HG03039 (cell line): ENCODE results near the gene RRP1.

ENCODE experiments used
- ATAC-seq: cut with Tn5 transposase; IDR thresholded peaks from one replicate; pipeline ENCODE4 v1.9.1; 2021; ENCODE audit warnings: mild to moderate bottlenecking, moderate library complexity; ENCODE audit not compliant: unreplicated experiment

The RRP1 gene, protein sequence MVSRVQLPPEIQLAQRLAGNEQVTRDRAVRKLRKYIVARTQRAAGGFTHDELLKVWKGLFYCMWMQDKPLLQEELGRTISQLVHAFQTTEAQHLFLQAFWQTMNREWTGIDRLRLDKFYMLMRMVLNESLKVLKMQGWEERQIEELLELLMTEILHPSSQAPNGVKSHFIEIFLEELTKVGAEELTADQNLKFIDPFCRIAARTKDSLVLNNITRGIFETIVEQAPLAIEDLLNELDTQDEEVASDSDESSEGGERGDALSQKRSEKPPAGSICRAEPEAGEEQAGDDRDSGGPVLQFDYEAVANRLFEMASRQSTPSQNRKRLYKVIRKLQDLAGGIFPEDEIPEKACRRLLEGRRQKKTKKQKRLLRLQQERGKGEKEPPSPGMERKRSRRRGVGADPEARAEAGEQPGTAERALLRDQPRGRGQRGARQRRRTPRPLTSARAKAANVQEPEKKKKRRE

DNA sequence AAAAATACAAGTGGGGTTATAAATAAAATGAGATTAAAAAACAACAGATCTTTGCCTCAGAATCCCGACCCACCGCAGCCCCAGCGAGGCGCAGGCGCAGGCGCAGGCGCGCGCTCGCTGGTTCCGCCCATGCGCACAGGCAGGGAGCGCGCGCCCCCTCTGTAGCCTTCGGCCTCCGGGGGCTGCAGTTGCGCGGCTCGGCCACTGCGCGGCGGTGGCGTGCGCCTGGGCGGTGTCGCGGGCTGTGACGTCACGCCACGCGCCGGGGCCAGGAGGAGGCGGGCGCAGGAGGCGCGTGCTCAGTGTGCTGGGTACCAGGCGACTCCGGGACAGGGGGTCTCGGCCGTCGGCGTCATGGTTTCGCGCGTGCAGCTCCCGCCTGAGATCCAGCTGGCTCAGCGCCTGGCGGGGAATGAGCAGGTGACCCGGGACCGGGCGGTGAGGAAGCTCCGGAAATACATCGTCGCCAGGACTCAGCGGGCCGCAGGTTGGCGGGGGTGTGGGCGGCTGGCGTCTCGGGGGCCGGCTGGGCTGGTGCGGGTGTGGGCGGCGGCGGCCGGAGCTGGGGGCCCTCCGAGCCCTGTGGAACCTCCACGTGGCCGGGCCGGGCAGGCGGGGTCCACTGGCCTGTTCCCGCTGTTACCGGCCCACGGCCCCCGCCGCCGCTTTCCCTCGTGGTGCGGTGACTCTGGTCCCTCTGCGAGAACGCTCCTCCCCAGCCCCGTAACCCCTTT lies at the start of gene RRP1:
TSS of gene RRP1 (plus strand) at position 302 of the 734 bp plus-strand sequence. CDS start at position 355, 53 bp downstream.
- peak; percentile 88 for ATAC-seq

DNA sequence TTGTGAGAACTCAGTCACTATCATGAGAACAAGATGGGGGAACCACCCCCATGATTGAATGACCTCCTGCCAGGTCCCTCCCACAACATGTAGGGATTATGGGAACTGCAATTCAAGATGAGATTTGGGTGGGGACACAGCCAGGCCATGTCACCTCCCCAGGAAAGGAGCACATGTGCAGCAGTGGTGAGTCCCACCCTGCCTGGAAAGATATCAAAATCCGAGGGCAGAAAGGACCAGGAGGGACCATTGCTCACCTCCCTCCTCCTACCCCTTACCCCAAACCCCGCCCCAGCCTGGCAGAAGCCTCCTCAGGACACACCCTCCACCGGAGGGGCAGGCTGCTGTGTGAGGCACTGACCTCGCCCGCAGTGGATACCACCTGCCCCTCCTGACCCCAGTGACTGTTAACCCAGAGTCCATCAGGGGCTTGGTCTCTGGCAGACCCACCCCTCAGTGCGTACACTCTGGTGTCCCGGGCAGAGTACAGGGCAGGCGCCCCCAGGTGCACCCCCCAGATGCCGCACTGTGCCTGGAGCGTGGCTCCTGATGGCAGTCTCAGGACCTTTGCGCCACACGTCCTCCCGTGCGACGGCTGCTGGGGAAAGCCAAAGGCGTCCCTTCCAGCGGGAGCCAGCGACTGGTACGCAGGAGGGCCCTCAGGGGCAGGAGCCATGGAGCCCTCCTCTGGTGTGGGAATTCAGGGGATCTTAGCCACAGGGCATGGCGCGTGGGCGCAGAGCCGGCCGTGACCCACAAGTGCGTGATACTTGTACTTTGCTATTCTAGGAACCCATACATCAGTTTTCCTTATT lies 49.5 kb upstream of the RRP1 start:
- ATAC-seq: no peak

DNA sequence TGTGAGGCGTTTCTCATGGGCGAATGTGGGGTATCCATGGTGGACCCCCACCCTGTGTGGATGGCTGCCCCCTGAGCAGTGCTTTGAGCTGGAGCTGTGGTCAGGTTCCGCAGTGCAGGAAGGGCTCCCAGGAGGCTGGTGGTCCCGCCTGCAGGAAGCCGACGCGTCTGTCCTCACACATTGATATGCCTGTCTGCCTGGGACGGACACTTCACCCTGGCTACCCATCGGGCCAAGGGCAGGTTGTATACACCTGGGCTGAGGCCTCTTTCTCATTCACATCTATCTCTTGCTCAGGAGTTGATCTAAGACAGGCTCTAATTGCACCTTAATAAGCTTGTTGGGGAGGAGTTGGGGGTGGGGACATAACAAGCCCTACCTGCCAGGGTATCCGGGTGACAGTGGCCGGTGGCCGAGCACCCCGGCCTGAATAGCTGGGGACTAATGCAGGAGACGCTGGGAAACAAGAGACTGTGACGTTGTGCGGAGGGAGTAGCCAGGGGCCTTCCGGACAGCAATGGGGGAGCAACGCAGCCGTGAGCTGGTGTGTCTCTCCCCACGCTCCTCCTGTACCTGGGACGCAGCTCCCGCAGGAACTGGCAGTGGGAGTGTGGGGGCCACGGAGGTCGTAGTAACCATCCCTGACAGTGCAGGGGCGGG lies 48.8 kb upstream of the RRP1 start:
- no peak for ATAC-seq

DNA sequence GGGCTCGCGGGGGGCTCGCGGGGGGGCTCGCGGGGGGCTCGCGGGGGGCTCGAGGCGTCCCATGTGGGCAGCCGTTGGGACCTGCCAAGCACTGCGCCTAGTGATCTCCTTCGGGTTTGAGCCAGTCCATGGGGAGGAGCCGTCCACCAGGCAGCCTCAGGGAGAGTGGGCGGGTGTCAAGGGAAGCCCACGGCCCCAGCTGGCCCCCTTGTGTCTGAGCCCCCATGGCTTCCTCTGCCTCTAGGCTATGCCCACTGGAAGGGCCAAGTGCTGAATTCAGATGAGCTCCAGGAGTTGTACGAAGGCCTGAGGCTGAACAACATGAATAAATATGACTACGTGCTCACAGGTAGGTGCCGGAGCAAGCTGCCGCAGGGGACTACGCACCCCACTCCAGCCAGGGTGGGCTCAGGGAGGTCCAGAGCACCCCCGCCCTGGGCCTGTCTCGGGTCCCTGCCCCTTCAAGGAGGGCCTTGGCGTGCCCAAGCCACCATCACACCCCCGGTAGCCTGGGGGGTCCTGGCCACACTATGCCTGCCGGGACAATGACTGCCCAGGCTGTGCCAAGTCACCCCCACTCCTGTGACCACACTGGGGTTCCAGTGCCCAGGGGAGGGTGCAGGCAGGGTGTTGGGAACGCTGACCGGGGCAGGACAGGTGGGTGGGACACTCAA lies 47.8 kb upstream of the RRP1 start:
- no peak for ATAC-seq

DNA sequence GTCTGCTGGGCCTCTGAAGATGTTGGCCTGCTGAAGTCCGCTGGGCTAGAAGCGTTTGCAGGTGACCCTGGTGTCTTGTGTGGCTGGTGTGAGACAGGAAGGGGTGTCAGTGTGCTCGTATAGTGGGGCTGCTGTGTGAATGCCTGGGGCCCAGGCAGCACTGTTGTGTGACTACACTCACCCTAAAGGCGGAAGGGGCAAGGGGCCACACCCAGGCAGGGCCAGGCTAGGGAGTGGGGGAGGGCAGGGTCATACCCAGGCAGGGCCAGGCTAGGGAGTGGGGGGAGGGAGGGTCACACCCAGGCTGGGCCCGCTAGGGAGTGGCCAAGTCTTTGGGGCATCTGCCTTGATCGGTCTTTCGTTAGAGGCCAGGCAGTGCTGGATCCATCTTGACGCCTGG lies 45.4 kb upstream of the RRP1 start:
- ATAC-seq: no peak

DNA sequence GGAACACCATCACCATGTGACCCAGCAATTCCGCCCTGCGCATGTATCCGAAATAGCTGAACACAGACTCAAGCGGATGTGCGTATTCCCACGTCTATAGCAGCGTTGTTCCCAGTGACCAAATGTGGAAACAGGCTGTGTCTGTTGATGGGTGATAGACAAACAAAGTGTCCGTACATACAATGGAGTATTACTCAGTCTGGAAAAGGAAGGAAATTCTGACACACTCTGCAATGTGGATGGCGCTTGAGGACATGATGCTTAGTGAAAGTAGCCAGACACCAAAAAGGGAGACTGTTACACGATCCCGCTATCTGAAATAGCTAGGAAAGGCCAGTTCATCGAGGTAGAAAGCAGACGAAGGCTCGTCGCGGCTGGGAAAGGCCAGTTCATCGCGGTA lies 44.7 kb upstream of the RRP1 start:
- no peak for ATAC-seq

DNA sequence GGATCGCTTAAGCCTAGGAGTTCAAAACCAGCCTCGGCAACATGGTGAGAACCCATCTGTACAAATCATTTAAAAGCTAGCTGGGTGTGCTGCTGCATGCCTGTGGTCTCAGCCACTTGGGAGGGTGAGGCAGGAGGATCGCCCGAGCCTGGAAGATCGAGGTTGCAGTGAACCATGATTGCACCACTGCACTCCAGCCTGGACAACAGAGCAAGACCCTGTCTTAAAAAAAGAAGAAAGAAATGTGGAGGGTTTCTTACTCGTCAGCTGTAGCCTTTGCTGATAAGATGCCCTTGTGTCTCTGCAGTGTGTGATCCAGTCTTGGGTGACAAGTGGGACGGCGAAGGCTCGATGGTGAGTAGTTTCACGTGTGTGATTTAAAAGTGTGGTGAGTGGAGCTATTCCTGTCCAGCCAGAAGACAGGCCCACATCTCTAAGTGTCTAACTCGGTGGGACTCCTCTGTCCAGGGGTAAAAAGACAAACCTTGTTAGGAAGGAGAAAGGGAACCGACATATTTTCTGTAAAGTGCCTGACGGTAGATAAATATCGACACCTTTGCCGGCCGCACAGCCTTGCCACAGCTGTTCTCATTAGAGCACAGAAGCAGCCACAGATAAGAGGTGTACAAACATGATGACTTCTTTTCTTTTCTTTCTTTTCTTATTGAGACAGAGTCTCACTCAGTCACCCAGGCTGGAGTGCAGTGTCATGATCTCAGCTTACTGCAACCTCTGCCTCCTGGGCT lies 43.4 kb upstream of the RRP1 start:
- ATAC-seq: no peak

DNA sequence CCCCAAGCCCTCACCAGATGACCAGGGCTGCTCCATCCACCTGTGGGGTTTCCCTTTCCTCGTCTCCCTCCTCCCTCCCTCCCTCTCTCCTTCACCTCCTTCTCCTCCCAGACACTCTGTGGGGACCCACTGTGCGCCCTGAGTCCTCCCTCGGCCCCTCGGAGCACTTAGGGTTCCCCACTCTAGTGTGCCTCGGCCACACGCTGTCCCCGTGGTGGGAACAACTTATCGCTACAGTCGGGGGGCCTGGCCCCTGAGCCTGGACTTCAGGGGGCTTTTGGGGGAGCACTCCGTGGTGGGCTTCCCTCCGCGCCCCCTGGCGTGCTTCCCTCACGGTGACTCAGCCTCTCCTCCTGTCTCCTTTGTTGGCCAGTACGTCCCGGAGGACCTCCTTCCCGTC lies 40.8 kb upstream of the RRP1 start:
- no peak for ATAC-seq

DNA sequence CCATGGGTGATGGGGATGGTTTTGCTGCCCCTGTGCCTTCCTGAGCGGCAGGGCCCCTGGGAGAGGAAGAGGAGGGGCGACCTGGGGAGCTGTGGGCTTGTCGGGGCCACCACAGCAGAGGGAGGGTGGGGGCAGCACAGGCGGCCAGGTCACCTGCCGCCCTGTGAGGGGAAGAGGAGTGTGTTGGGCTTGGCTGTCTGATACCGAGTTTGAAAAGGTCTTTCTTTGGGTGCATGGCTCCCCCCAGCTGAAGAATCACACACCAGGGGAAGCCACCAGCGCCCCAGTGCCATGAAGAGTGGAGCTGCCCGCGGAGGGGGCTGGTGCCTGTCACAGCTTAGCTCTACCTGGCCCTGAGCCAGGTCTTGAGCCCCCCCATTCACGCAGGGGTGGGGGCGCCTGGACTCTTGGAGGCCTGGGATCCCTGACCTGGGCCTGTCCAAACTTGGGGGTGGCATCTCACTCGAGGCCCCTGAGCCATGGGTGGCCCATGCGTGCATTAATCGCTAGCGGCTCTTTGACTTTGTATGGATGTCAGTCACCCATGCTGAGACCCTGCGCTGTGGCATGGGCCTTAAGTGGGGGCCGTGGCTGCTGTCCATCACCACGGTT lies 39.6 kb upstream of the RRP1 start:
- no peak for ATAC-seq

DNA sequence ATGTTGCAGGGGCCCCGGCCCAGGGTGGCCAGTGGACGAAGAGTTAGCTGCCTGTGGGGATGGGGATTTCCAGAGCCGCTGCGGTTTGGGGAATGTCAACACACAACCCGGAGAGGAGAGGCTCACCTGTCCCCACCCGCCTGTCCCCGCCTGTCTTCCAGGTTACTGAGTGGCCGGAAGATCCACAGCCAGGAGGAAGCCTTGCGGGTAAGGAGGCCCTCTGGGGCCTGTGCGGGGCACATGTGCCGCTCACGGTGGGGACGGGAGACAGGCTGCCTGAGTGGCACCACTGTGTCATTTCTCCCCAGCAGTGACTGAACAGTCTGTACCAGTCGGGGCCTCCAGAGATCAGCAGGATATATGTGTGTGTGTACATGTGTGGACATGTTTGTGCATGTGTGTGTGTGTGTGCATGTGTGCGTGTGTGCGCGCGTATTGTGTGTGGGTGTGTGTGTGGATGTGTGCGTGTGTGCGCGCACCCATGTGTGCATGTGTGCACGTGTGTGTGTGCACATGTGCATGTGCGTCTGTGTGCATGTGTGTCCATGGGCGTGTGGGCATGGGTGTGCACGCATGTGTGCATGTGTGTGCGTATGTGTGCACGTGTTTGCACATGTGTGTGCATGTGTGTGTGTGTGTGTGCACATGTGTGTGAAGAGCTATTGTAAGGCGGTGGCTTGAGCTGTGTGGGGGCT lies 38.9 kb upstream of the RRP1 start:
- ATAC-seq: no peak

DNA sequence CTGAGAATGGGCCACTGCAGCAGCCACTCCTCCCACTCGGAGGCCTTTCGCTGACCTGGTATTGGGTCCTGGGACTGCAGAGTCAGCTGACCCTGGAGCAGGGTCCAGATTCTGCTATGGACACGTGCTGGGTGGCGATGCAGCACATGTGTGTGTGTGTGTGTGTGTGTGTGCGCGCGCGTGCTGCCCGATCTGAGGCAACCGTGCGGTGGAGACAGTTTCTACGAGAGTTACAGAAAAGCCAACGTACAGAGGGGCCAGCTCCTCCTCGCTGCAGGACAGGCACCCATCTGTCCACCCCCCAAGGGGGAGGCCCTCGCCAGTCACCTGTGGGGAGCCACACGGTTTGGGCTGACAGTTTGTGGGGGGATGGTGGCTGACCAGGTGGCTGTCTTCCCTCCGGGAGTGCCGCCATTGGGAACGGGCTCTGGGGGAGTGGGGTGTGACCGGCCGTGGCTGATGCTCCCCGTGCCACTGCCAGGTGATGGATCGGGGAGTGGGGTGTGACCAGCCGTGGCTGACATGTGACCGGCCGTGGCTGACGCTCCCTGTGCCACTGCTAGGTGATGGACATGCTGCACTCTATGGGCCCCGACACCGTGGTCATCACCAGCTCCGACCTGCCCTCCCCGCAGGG lies 37.3 kb upstream of the RRP1 start:
- ATAC-seq: no peak

DNA sequence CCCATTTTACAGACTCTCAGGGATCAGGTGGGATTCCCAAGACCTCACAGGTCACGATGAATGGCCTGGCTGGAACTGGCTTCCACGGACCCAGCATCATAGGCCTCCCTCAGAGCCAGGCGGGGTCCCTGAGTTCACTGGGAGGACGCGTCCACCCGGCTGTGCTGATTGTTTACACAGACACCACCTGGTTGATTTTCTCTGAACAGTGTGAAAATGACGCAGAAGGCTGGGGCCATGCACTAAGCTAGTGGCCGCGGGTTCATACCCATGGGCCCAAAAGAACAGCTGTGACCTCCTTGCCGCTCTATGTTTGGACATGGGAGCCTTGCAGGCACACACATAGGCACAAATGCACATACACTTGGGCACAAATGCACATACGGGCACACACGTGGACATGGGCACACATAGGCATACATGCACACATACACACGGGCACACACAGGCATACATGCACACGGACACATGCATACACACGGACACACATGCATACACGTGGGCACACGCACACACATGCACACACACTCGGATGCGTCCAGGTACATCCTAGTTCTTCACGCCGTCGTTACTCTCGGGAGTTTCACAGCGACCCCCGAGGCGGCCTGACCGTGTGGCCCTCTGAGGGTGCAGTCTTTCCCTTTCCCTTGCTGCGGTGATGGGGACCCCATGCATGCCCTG lies 36.5 kb upstream of the RRP1 start:
- ATAC-seq: no peak

DNA sequence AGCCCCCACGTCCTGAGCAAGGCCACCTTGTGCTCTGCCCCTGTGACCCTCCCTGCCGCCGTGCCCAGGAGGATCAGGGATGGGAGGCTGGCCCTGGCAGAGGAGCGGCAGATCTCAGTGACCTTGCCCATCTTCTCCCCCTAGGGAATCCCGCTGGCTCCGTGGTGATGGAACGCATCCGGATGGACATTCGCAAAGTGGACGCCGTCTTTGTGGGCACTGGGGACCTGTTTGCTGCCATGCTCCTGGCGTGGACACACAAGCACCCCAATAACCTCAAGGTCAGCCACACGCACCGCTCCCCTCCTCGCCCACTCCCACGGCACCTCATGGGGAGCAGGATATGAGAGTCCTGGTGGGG lies 36.0 kb upstream of the RRP1 start:
- ATAC-seq: no peak

DNA sequence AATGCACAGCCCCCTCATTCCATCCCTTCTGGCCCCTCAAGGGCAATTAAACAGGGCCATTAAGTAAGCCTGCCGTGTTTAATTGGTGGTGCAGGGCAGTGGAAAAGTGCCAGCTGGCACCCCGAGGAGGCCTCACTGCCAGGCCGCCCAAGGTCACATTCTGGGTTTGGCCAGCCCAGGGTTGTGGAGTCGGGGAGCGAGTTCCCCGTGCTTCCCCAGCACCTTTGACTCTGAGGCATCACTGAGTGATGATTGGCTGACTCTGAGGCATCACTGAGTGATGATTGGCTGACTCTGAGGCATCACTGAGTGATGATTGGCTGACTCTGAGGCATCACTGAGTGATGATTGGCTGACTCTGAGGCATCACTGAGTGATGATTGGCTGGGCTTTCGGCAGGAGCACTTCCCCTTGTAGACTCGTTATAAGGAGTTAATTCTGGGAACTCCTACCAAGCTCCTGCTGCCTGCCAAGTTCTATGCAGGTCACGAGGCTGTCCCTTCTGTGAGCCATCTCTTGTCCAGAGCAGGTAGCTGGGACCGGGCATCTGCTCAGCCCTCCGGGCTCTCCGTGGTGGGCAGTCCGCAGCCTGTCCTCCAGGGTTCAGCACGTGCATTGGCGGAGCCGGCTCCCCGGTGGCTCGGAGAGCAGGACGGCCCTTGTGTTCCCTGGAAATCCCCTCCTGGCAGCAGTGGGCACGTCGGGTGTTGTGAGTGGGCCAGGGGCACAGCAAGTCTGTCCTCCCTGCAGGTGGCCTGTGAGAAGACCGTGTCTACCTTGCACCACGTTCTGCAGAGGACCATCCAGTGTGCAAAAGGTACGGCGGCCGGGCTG lies 34.2 kb upstream of the RRP1 start:
- no peak for ATAC-seq

DNA sequence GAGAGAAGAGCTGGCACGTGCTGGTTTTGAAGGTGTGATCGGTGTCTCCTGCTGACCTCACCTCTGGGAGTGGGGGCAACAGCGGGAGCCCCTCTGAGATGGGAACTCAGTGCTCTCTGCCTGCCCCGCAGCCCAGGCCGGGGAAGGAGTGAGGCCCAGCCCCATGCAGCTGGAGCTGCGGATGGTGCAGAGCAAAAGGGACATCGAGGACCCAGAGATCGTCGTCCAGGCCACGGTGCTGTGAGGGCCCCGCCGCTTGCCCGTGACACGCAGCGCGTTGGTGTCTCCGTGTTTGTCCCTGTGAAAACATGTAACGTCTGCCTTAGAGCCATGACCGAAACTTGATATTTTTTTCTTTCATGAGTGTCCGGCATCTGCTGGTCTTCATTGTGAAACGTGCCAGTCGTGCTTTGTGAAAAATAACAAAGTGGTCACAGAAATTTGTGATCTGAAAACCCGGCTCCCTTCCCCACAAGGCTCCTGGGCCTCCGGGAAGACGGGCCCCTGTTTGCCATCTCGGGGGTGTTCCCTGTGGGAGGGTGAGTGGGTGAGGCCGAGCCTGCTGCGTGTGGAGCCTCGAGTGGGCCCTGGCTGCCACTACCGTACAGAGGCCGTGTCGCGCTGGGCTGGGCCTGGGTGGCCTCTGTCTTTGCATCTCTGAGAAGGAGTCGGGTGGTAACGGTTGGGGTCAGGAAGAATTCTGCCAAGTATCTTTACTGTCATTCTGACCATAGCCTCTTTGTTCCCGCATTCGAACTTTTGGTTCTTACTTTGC lies 33.4 kb upstream of the RRP1 start:
- no peak for ATAC-seq

DNA sequence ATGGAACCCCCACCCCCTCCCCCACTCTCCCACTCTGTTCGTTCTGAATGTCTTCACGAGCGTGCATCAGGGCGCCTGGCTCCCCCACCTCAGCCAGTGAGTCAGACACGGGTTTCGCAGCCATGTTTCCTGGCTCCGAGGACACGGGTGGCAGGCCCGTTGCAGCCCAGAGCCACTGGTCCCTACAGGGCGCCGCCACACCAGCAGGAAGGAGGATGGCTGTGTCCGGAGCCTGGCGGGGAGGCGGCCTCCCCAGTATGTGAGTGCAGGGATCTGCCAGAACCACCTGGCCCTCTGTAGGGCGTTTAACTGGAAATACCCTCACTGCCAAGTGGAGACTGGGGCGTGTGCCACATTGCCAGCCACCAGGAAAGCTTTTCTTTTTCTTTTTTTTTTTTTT lies 31.8 kb upstream of the RRP1 start:
- ATAC-seq: no peak
